HEK293T (cell line): ENCODE data around the gene OPCML.

Experiments
- NFRKB ChIP-seq: fragments of 450-650 bp; IDR thresholded peaks from 2 replicates; pipeline ENCODE4 v1.6.1; 2016; ENCODE audit warnings: mild to moderate bottlenecking, moderate library complexity
- SUZ12 ChIP-seq: fragments of 450-650 bp; IDR thresholded peaks from 2 replicates; pipeline ENCODE4 v1.6.1; 2016; ENCODE audit warnings: mild to moderate bottlenecking

DNA sequence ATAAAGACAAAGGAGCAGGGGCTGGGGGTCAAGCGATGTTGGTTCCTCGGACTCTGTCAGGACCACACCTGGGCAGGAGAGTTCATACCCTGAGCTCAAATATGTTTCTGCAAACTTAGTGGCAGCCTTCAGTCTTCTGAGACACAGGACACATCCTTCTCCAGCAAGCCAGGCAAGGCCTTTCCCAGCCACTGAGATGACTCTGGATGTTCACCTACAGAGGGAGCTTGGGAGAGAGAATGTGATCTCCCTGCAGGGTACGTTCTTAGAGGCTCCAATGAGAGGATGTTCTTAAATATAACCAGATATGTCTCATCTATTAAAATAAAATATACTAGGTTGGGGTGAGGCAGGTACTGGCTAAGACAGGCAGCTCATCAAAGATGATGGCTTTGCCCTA lies 461.5 kb downstream of the OPCML start:
- TF ChIP-seq SUZ12: no peak
- no peak for TF ChIP-seq NFRKB
